Fibroblast of lung (primary cell): ENCODE measurements around the gene SPEF1. TPM values are rescaled to one million over a fixed set of nuclear protein-coding genes. Genes with fewer than 3 reads are reported as not detected.

ENCODE experiments used
- DNase-seq, 2 donors: peaks; one replicate each; pipeline versions ENCODE4 v3.0.0 to v3.0.0-alpha.2; 2010; ENCODE audit warnings: low read depth in 2 of 2
- H2AFZ ChIP-seq: 2 replicates; pipeline ENCODE4 v1.5.1; 2012; ENCODE audit warnings: low read length, control low read depth, inconsistent platforms
- H3K27ac ChIP-seq: 2 replicates; pipeline ENCODE4 v1.5.1; 2011; ENCODE audit warnings: low read length, control low read depth; ENCODE audit not compliant: insufficient read depth
- H3K27me3 ChIP-seq: 2 replicates; pipeline ENCODE4 v1.5.1; 2011; ENCODE audit warnings: mild to moderate bottlenecking, low read length; ENCODE audit not compliant: control insufficient read depth, insufficient read depth
- H3K36me3 ChIP-seq: 2 replicates; pipeline ENCODE4 v1.5.1; 2011; ENCODE audit warnings: low read length; ENCODE audit not compliant: control insufficient read depth, insufficient read depth
- H3K4me1 ChIP-seq: 2 replicates; pipeline ENCODE4 v1.5.1; 2011; ENCODE audit warnings: low read length; ENCODE audit not compliant: control insufficient read depth, insufficient read depth; ENCODE audit errors: extremely low read depth
- H3K4me2 ChIP-seq: 2 replicates; pipeline ENCODE4 v1.5.1; 2011; ENCODE audit warnings: low read length, control low read depth; ENCODE audit not compliant: insufficient read depth; ENCODE audit errors: extremely low read depth
- H3K4me3 ChIP-seq, 4 experiments: fragments of 200-600 bp in 1 of 4; sonication (generic) in 1 of 4; replicated peaks in 1 of 4; 2 replicates each; pipeline ENCODE4 v1.5.1; 2011 to 2016; ENCODE audit warnings: low read length in 4 of 4, low read depth in 3 of 4, mild to moderate bottlenecking in 3 of 4, control low read depth in 2 of 4, inconsistent platforms in 1 of 4, mixed read lengths in 1 of 4; ENCODE audit not compliant: insufficient read depth in 1 of 4; ENCODE audit errors: control extremely low read depth in 1 of 4
- H3K79me2 ChIP-seq: 2 replicates; pipeline ENCODE4 v1.5.1; 2012; ENCODE audit warnings: mild to moderate bottlenecking, low read length, inconsistent platforms; ENCODE audit not compliant: control insufficient read depth, insufficient read depth
- H3K9ac ChIP-seq: 2 replicates; pipeline ENCODE4 v1.5.1; 2011; ENCODE audit warnings: mild to moderate bottlenecking, low read length, control low read depth; ENCODE audit not compliant: insufficient read depth
- H3K9me3 ChIP-seq: 2 replicates; pipeline ENCODE4 v1.5.1; 2012; ENCODE audit warnings: low read depth, low read length; ENCODE audit not compliant: control insufficient read depth, insufficient read depth
- H4K20me1 ChIP-seq: 2 replicates; pipeline ENCODE4 v1.5.1; 2011; ENCODE audit warnings: low read length; ENCODE audit not compliant: control insufficient read depth, insufficient read depth; ENCODE audit errors: extremely low read depth
- EZH2 ChIP-seq: IDR thresholded peaks from 2 replicates; pipeline ENCODE4 v1.5.1; 2012; ENCODE audit warnings: low read length, control low read depth, mild to moderate bottlenecking; ENCODE audit errors: missing control alignments
- polyA plus RNA-seq, 2 donors: library from polyadenylated mRNA; depleted of rRNA in 1 of 2; stranded (reverse) in 1 of 2; unstranded in 1 of 2; fragments of >200 nt; gene quantifications; 2 replicates each; pipeline ENCODE4 v1.2.1, GENCODE V29; 2011 to 2012; ENCODE audit warnings: missing spikeins in 1 of 2
- total RNA-seq: library from RNA; depleted of rRNA; stranded (reverse); fragments of >200 nt; gene quantifications from 2 replicates; pipeline ENCODE4 v1.2.1, GENCODE V29; 2014
- TF ChIP-seq, protein P1 (sequence below), 2 donors: IDR thresholded peaks in 1 of 2; conservative IDR thresholded peaks in 1 of 2; 1 replicate in 1 of 2; 2 replicates in 1 of 2; pipeline ENCODE4 v1.5.1; 2011 to 2012; ENCODE audit warnings: low read length in 2 of 2, control low read depth in 1 of 2, inconsistent platforms in 1 of 2, low read depth in 1 of 2, mild to moderate bottlenecking in 1 of 2

SPEF1 gene
- total and polyA plus RNA-seq, 2 donors (not counting 1 experiment from before 2014, with no cell fraction given): 0.07 to 0.17 TPM

DNA sequence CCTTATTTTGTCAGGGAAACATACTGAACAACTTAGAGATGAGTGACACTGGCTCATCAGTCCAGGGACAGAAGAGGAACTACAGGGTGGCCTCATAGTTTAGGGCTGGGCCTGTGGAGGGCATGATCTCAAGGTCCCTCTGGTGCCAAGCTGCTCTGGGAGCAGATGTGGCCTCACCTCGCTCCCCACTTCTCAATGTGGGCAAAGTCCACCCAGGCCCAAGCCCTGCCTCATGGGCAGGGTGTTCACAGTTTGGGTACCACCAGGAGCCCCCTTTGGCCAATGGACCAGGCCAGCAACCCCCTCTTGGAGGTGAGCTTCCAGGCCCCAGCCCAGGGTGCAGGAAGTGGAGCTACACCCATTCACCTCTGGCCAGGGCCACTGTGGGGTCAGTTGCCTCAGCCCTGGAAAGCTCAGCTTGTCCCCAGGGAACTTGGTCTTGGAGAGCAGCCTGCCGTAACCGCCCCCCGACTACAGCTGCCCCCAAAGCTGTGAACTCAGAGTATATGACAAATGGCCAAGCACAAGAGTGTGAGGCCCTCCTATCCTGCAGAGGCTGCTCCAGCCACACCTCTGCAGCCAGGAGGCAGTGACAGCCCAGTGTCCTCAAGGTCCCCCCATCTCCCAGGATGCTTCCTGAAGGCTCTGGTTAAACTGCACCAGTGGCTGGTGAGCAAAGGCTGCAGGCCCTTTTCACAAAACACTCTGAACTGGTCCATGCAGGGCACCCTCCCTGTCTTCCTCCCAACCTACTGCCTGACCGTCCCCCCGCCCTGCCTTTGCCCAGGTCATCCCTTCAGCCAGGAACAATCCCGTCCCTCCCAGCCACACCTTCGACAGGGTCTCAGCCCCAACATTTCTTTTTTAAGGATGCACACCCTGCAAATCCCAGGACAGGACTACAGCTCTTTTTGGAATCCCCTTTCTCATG is 17.3 kb downstream of the SPEF1 start:
- Histone ChIP-seq H2AFZ (no peak overlapping the region), H3K36me3 (no peaks in the 10 kb centered on the region), H3K27me3 (no peaks in the 10 kb centered on the region), H3K4me1 (peaks cover 9% of the 10 kb centered on the region), H3K27ac (no peak overlapping the region), H4K20me1 (no peaks in the 10 kb centered on the region), H3K79me2 (peaks cover 8% of the 10 kb centered on the region), H3K4me3 (no peak overlapping the region), H3K9ac (no peak overlapping the region), H3K9me3 (no peaks in the 10 kb centered on the region), H3K4me2 (no peak overlapping the region)
- TF ChIP-seq, protein P1, sequence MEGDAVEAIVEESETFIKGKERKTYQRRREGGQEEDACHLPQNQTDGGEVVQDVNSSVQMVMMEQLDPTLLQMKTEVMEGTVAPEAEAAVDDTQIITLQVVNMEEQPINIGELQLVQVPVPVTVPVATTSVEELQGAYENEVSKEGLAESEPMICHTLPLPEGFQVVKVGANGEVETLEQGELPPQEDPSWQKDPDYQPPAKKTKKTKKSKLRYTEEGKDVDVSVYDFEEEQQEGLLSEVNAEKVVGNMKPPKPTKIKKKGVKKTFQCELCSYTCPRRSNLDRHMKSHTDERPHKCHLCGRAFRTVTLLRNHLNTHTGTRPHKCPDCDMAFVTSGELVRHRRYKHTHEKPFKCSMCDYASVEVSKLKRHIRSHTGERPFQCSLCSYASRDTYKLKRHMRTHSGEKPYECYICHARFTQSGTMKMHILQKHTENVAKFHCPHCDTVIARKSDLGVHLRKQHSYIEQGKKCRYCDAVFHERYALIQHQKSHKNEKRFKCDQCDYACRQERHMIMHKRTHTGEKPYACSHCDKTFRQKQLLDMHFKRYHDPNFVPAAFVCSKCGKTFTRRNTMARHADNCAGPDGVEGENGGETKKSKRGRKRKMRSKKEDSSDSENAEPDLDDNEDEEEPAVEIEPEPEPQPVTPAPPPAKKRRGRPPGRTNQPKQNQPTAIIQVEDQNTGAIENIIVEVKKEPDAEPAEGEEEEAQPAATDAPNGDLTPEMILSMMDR (conservative IDR thresholded peaks at IDR 0.05 in 1 of 2, IDR thresholded peaks at IDR 0.05 in 1 of 2; ENCODE audit: low read depth in 1 of 2, low read length in 2 of 2): no peak
- TF ChIP-seq EZH2: no peak
- DNase-seq: no peak

DNA sequence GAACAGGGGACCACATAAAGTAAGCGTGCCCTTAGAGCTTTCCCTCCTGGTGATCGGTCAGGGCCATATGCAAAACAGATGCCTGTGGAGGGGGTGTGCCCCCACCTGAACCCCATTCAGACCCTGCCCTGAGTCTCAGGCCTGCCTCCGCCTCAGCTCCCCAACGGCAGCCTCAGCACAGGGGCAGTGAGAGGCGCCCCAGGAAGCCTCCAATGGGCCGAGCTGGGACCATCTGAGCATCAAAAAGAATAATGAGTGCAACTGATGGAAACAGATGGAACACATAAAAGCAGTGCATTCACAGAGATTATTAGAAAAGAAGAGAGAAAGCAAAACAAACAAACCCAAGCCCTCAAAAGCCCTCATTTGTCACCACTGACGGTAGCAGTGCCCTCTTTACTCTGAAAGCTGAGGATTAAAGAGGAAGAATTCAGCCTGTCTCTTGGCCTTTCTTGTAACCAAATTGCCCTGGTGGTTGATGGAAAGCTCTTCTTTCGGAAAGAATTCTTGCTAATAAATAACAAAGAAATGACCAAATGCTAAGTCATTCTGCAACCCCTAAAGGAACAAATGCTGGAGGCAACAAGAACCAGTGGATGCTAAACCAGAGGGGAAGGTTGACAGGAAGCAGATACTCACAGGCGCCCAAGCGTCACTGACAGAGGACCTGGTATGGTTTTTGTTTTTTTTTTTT is 20.4 kb downstream of the SPEF1 start:
- Histone ChIP-seq H3K9ac (no peak overlapping the region), H3K4me3 (no peak overlapping the region), H4K20me1 (no peaks in the 10 kb centered on the region), H3K79me2 (peaks cover 1% of the 10 kb centered on the region), H3K27me3 (no peaks in the 10 kb centered on the region), H3K27ac (no peak overlapping the region), H3K4me2 (no peak overlapping the region), H2AFZ (no peak overlapping the region), H3K36me3 (peaks cover 3% of the 10 kb centered on the region), H3K9me3 (no peaks in the 10 kb centered on the region), H3K4me1 (no peaks in the 10 kb centered on the region)
- TF ChIP-seq, protein P1 (conservative IDR thresholded peaks at IDR 0.05 in 1 of 2, IDR thresholded peaks at IDR 0.05 in 1 of 2; ENCODE audit: low read depth in 1 of 2, low read length in 2 of 2): no peak
- no peak for TF ChIP-seq EZH2
- DNase-seq: no peak

DNA sequence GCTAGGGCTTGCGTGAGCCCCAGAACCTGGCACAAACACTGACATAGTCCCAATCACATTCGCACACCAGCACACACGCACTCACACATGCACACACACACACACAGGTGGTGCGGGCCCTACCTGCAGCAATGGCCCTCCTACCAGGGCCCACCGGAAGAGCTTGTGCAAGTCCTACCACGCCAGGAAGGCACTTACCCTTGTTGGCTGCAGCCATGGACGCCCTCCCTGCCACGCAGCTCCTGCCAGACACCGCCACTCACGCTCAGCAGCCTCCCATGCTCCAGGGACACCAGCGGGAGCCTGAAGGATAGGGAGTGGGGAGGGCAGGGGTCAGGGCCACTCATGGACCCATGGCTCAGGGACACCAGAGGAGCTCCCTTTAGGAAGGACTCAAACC is 21.4 kb downstream of the SPEF1 start:
- no peak for DNase-seq
- no peaks in the 10 kb centered on the region for H3K4me1 ChIP-seq
- no peaks in the 10 kb centered on the region for H3K9me3 ChIP-seq
- no peak overlapping the region for H3K4me3 ChIP-seq
- H3K27ac ChIP-seq: no peak overlapping the region
- H2AFZ ChIP-seq: no peak overlapping the region
- H3K79me2 ChIP-seq: no peaks in the 10 kb centered on the region
- H4K20me1 ChIP-seq: no peaks in the 10 kb centered on the region
- no peak overlapping the region for H3K9ac ChIP-seq
- TF ChIP-seq, protein P1 (conservative IDR thresholded peaks at IDR 0.05 in 1 of 2, IDR thresholded peaks at IDR 0.05 in 1 of 2; ENCODE audit: low read depth in 1 of 2, low read length in 2 of 2): no peak
- no peak for TF ChIP-seq EZH2
- H3K36me3 ChIP-seq: peaks cover 3% of the 10 kb centered on the region
- H3K27me3 ChIP-seq: no peaks in the 10 kb centered on the region
- no peak overlapping the region for H3K4me2 ChIP-seq
